K562 (cell line): ENCODE data around the gene PARP4. TPM values are rescaled to one million over a fixed set of nuclear protein-coding genes. Genes with fewer than 3 reads are reported as not detected.

Experiments
- ATAC-seq: fragments of 200-7000 bp; cut with Tn5 transposase; 3 replicates; pipeline ENCODE4 v1.9.1; 2020; ENCODE audit warnings: moderate library complexity
- BruUV-seq: library from RNA; stranded (reverse); fragments of 400-500 nt; replicated peaks from 2 replicates; lab custom pipeline; 2021; lab: Mats Ljungman, UMichigan
- CTCF ChIA-PET: fragments of 300-600 bp; formaldehyde crosslinking; extraction: SDS; loops from one replicate; lab custom pipeline; 2021; ENCODE audit warnings: low intra/inter-chr PET ratio; lab: Yijun Ruan, JAX
- POLR2A ChIA-PET: fragments of 300-600, 350-650 bp; sonication (Branson Sonifier 250); formaldehyde crosslinking; extraction: SDS; loops from one replicate; lab custom pipeline; 2021; ENCODE audit warnings: antibody characterized with exemption, inconsistent platforms; lab: Yijun Ruan, JAX
- DNase-seq, 4 experiments: peaks; one replicate each; pipeline versions ENCODE4 v3.0.0 to v3.0.0-alpha.2; 2011 to 2018; ENCODE audit warnings: low spot score in 3 of 4, mixed read lengths in 3 of 4; ENCODE audit errors: extremely low read depth in 1 of 4
- FAIRE-seq: peaks from 2 replicates; lab custom pipeline; 2011; peaks lifted over from hg19 to GRCh38; lab: Jason Lieb, UNC
- H2AFZ ChIP-seq: 2 replicates; pipeline ENCODE4 v1.6.0; 2011; ENCODE audit warnings: low read depth, low read length, control low read depth, inconsistent platforms
- H3K27ac ChIP-seq: fragments of 200-600 bp; 3 replicates; pipeline ENCODE4 v1.8.0; 2011; ENCODE audit warnings: low read depth, mild to moderate bottlenecking, control low read depth, inconsistent platforms, low read length, moderate library complexity, mixed read lengths; ENCODE audit errors: extremely low read depth
- H3K27me3 ChIP-seq, 2 experiments: fragments of 300-600 bp in 1 of 2; 2 replicates in 1 of 2; 3 replicates in 1 of 2; pipeline versions ENCODE4 v1.6.0 to v1.8.0; 2011; ENCODE audit warnings: inconsistent platforms in 2 of 2, low read length in 2 of 2, mild to moderate bottlenecking in 1 of 2, mixed read lengths in 1 of 2, moderate library complexity in 1 of 2; ENCODE audit not compliant: control insufficient read depth in 2 of 2, insufficient read depth in 2 of 2
- H3K36me3 ChIP-seq: fragments of 300-600 bp; 3 replicates; pipeline ENCODE4 v1.8.0; 2011; ENCODE audit warnings: mild to moderate bottlenecking, low read length, inconsistent platforms; ENCODE audit not compliant: control insufficient read depth, insufficient read depth
- H3K4me1 ChIP-seq, 2 experiments: fragments of 200-600 bp in 1 of 2; replicated peaks in 1 of 2; 2 replicates in 1 of 2; 3 replicates in 1 of 2; pipeline versions ENCODE4 v1.5.1 to v1.8.0; 2011; ENCODE audit warnings: inconsistent platforms in 2 of 2, low read length in 2 of 2, mild to moderate bottlenecking in 1 of 2, mixed read lengths in 1 of 2, moderate library complexity in 1 of 2; ENCODE audit not compliant: control insufficient read depth in 2 of 2, insufficient read depth in 2 of 2
- H3K4me2 ChIP-seq: 2 replicates; pipeline ENCODE4 v1.6.1; 2011; ENCODE audit warnings: low read length, control low read depth, inconsistent platforms, mixed read lengths; ENCODE audit not compliant: insufficient read depth
- H3K4me3 ChIP-seq: fragments of 200-600 bp; sonication (generic), shearing (Covaris generic); 2 replicates; pipeline ENCODE4 v1.5.1; 2016; ENCODE audit warnings: control low read depth, inconsistent platforms
- H3K79me2 ChIP-seq: fragments of 200-600 bp; 3 replicates; pipeline ENCODE4 v1.8.0; 2011; ENCODE audit warnings: low read length, inconsistent platforms; ENCODE audit not compliant: control insufficient read depth, insufficient read depth
- H3K9ac ChIP-seq, 2 experiments: 2 replicates each; pipeline versions ENCODE4 v1.6.0 to v1.6.1; 2011; ENCODE audit warnings: low read depth in 2 of 2, low read length in 2 of 2, control low read depth in 1 of 2, inconsistent platforms in 1 of 2, mild to moderate bottlenecking in 1 of 2, mixed read lengths in 1 of 2; ENCODE audit not compliant: insufficient read depth in 1 of 2
- H3K9me1 ChIP-seq: one replicate; pipeline ENCODE4 v1.6.0; 2011; ENCODE audit warnings: inconsistent platforms, mild to moderate bottlenecking, low read length, moderate library complexity; ENCODE audit not compliant: control insufficient read depth, insufficient read depth
- H3K9me3 ChIP-seq: replicated peaks from 2 replicates; pipeline ENCODE4 v1.5.1; 2011; ENCODE audit warnings: low read depth, low read length, inconsistent platforms; ENCODE audit not compliant: control insufficient read depth, insufficient read depth
- H4K20me1 ChIP-seq: replicated peaks from 2 replicates; pipeline ENCODE4 v1.6.1; 2011; ENCODE audit warnings: low read length, inconsistent platforms, mixed read lengths; ENCODE audit not compliant: control insufficient read depth, insufficient read depth
- EP400 ChIP-seq: fragments of 450-650 bp; IDR thresholded peaks from 2 replicates; pipeline ENCODE4 v1.6.1; 2017; ENCODE audit warnings: antibody characterized with exemption, mild to moderate bottlenecking, moderate library complexity
- ETV1 ChIP-seq: fragments of 450-650 bp; conservative IDR thresholded peaks from 2 replicates; pipeline ENCODE4 v1.6.1; 2016; ENCODE audit warnings: missing genetic modification characterization, control low read depth, low read depth, missing compliant biosample characterization
- FOSL1 ChIP-seq: fragments of 200-800 bp; sonication (Bioruptor generic); conservative IDR thresholded peaks from 2 replicates; pipeline ENCODE4 v1.6.1; 2016; ENCODE audit warnings: missing genetic modification characterization, missing compliant biosample characterization
- IRF9 ChIP-seq: fragments of 450-650 bp; IDR thresholded peaks from 2 replicates; pipeline ENCODE4 v1.6.1; 2016; ENCODE audit warnings: missing biosample characterization, missing genetic modification characterization
- RBBP5 ChIP-seq: fragments of 200-600 bp; sonication (generic); IDR thresholded peaks from 2 replicates; pipeline ENCODE4 v1.6.1; 2012; ENCODE audit warnings: borderline replicate concordance, mild to moderate bottlenecking, low read length, control low read depth, inconsistent platforms; ENCODE audit not compliant: insufficient read depth, poor library complexity, severe bottlenecking
- SIX5 ChIP-seq, 2 experiments: IDR thresholded peaks; 2 replicates each; pipeline ENCODE4 v1.6.1; 2011; ENCODE audit warnings: low read length in 2 of 2, borderline replicate concordance in 1 of 2, low read depth in 1 of 2, mild to moderate bottlenecking in 1 of 2, moderate library complexity in 1 of 2; ENCODE audit not compliant: insufficient read depth in 1 of 2
- SMC3 ChIP-seq: conservative IDR thresholded peaks from 2 replicates; pipeline ENCODE4 v1.6.1; 2011; ENCODE audit warnings: low read depth, low read length, improper control_type of control experiment; ENCODE audit not compliant: insufficient read depth
- SNIP1 ChIP-seq: fragments of 450-650 bp; IDR thresholded peaks from 2 replicates; pipeline ENCODE4 v1.7.1; 2017; ENCODE audit warnings: low read depth, mild to moderate bottlenecking
- SP1 ChIP-seq: sonication (generic); formaldehyde crosslinking; IDR thresholded peaks from 2 replicates; pipeline ENCODE4 v1.8.1; 2022; ENCODE audit warnings: mild to moderate bottlenecking, missing genetic modification reagents
- ZBTB12 ChIP-seq: fragments of 250-450 bp; sonication (Bioruptor Pico); IDR thresholded peaks from 2 replicates; pipeline ENCODE4 v1.4.0; 2020
- ZNF253 ChIP-seq: fragments of 250-450 bp; sonication (Bioruptor Pico); conservative IDR thresholded peaks from 2 replicates; pipeline ENCODE4 v1.6.1; 2021; ENCODE audit warnings: mild to moderate bottlenecking
- ZNF583 ChIP-seq: fragments of 250-450 bp; sonication (Bioruptor Pico); IDR thresholded peaks from 2 replicates; pipeline ENCODE4 v1.4.0; 2020
- ZNF785 ChIP-seq: fragments of 250-450 bp; sonication (Bioruptor Pico); IDR thresholded peaks from 2 replicates; pipeline ENCODE4 v1.4.0; 2020; ENCODE audit warnings: mild to moderate bottlenecking
- WGBS: fragments of 100-300 bp; shearing (Covaris generic); methylation state at CpG from one replicate; pipeline ENCODE4 v1.1.6; 2016; ENCODE audit warnings: low coverage, mixed read lengths; ENCODE audit not compliant: insufficient coverage; ENCODE audit errors: missing lambda C conversion rate; 5-methylcytosine and 5-hydroxymethylcytosine counted together
- in situ Hi-C: fragments of 300-500 bp; cut with MboI; formaldehyde crosslinking; loops from 4 replicates; pipeline ENCODE4 v1.15.0; 2018; ENCODE audit warnings: inconsistent platforms, mixed read lengths
- intact Hi-C: fragments of 100-400 bp; cut with micrococcal nuclease; formaldehyde crosslinking; loops from 2 replicates; pipeline ENCODE4 v1.14.2; 2022
- polyA plus RNA-seq, 8 experiments: library from polyadenylated mRNA; depleted of rRNA in 4 of 8; stranded (reverse) in 5 of 8; unstranded in 3 of 8; fragments of >200 nt; fragmentation: Nextera tagmentation in 2 of 8; fragmentation: Illumina TruSeq in 1 of 8; extraction: Ambion mirVana in 2 of 8; extraction: Trizol in 1 of 8; gene quantifications; 2 replicates each; pipeline versions ENCODE4 v1.2.1 to v1.2.3, GENCODE V29; 2011 to 2014; ENCODE audit warnings: inconsistent platforms in 1 of 8, missing spikeins in 1 of 8
- total RNA-seq, 7 experiments: library from RNA; depleted of rRNA in 6 of 7; stranded (reverse); fragments of >200 nt in 6 of 7; fragmentation: Illumina TruSeq in 2 of 7; extraction: Trizol in 2 of 7; gene quantifications; 2 replicates each; pipeline versions ENCODE4 v1.2.1 to v1.2.3, GENCODE V29; 2011 to 2021; ENCODE audit warnings: low replicate concordance in 1 of 7
- TF ChIP-seq, protein P1 (sequence below): fragments of 450-650 bp; conservative IDR thresholded peaks from 2 replicates; pipeline ENCODE4 v1.6.1; 2016; ENCODE audit warnings: missing genetic modification characterization, low read depth, mild to moderate bottlenecking, missing compliant biosample characterization, moderate library complexity
- TF ChIP-seq, protein P2 (sequence below): sonication (generic); formaldehyde crosslinking; IDR thresholded peaks from 2 replicates; pipeline ENCODE4 v1.4.0; 2020; ENCODE audit warnings: mild to moderate bottlenecking, missing genetic modification reagents

PARP4 gene
- total and polyA plus RNA-seq, 9 of the 15 experiments (the other 6 are each of a cell fraction or from before 2014, with no cell fraction given), result 6.3 to 26.3 (median 18.8) TPM

DNA sequence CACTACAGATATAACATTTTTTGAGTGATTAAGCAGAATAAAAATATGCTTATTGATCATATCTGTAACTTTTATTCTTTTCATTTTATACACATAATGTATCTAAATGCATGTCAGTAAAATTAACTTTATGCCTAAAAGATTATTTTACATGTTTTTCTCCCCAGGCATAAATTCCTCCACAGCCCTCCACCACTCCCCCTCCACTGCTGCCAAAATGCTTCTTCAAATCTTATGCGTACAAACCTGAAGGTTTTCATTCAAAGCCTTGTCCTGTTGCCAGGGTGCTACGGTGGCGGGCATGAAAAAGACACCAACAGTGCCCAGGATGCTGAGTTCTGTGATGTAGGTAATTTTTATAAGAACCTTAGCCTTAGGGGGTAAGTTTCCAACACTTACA, 52.9 kb downstream of the PARP4 start (continued):
- TF ChIP-seq SNIP1, result no peak
- TF ChIP-seq SIX5 (IDR thresholded peaks at IDR 0.05; ENCODE audit: borderline replicate concordance in 1 of 2, insufficient read depth in 1 of 2, low read depth in 1 of 2, low read length in 2 of 2), result no peak
- no peak for TF ChIP-seq SMC3
- TF ChIP-seq, protein P1, sequence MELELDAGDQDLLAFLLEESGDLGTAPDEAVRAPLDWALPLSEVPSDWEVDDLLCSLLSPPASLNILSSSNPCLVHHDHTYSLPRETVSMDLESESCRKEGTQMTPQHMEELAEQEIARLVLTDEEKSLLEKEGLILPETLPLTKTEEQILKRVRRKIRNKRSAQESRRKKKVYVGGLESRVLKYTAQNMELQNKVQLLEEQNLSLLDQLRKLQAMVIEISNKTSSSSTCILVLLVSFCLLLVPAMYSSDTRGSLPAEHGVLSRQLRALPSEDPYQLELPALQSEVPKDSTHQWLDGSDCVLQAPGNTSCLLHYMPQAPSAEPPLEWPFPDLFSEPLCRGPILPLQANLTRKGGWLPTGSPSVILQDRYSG, result no peak
- TF ChIP-seq ZNF785 (CRISPR knock-in tag), result no peak
- no peak for TF ChIP-seq SP1 (CRISPR knock-in tag)
- no peak for TF ChIP-seq ZBTB12 (CRISPR knock-in tag)
- TF ChIP-seq FOSL1 (tag), result no peak

- no peak for ATAC-seq
- Histone ChIP-seq H3K9me3 (no peaks in the 10 kb centered on the region), H3K9me1 (no peaks in the 10 kb centered on the region), H3K4me1 (no peaks in the 10 kb centered on the region), H3K27ac (no peak overlapping the region), H3K27me3 (no peaks in the 10 kb centered on the region), H3K4me2 (no peak overlapping the region), H3K9ac (no peak overlapping the region), H4K20me1 (no peaks in the 10 kb centered on the region)
- POLR2A ChIA-PET, result no interaction called here
- no peak for DNase-seq
- FAIRE-seq, result no peak
- CTCF ChIA-PET, result no interaction called here
- intact Hi-C loops (no loop called here), in situ Hi-C loops (no loop called here)
- no TSS peak for BruUV-seq
- TF ChIP-seq ZNF583 (no peak), IRF9 (tag) (no peak), RBBP5 (no peak), ZNF253 (CRISPR knock-in tag) (no peak), EP400 (no peak), ETV1 (tag) (no peak)
- TF ChIP-seq, protein P2, sequence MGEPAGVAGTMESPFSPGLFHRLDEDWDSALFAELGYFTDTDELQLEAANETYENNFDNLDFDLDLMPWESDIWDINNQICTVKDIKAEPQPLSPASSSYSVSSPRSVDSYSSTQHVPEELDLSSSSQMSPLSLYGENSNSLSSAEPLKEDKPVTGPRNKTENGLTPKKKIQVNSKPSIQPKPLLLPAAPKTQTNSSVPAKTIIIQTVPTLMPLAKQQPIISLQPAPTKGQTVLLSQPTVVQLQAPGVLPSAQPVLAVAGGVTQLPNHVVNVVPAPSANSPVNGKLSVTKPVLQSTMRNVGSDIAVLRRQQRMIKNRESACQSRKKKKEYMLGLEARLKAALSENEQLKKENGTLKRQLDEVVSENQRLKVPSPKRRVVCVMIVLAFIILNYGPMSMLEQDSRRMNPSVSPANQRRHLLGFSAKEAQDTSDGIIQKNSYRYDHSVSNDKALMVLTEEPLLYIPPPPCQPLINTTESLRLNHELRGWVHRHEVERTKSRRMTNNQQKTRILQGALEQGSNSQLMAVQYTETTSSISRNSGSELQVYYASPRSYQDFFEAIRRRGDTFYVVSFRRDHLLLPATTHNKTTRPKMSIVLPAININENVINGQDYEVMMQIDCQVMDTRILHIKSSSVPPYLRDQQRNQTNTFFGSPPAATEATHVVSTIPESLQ (CRISPR knock-in tag), result no peak
- TF ChIP-seq, all 486 proteins: peak for 0
- Histone ChIP-seq H3K79me2 (no peaks in the 10 kb centered on the region), H3K36me3 (peaks cover 27% of the 10 kb centered on the region; the same call in 1 of the 3 replicates), H3K4me3 (no peak overlapping the region), H2AFZ (no peak overlapping the region)
- WGBS, result 80% methylated on average over 1 of the region's 2 CpGs
Observed at GRCh38 chr13:24459234-24459633, 53.3 kb downstream of the PARP4 start.
